Naive B cell (primary cell): ENCODE data around the gene CRELD1. TPM values are rescaled to one million over a fixed set of nuclear protein-coding genes. Genes with fewer than 3 reads are reported as not detected.
"Not testable (repeated sequence)": the region's sequence is repeated elsewhere in the genome, so short reads cannot be mapped to it uniquely, and the experiment has no call there.

Experiments
- ATAC-seq, 2 donors: fragments of 150-1000 bp; cut with Tn5 transposase; 2 replicates each; pipeline ENCODE4 v1.10.0; 2021; ENCODE audit warnings: low read depth in 2 of 2, mild to moderate bottlenecking in 2 of 2, moderate library complexity in 2 of 2
- DNase-seq: peaks from one replicate; pipeline ENCODE4 v3.0.0; 2022
- H3K27ac Mint-ChIP-seq, 6 donors: one replicate each; pipeline ENCODE4 v1.8.0; 2020 to 2022; ENCODE audit warnings: mild to moderate bottlenecking in 6 of 6, mixed read lengths in 6 of 6, moderate library complexity in 5 of 6, inconsistent platforms in 2 of 6
- H3K27me3 Mint-ChIP-seq, 3 donors: one replicate each; pipeline ENCODE4 v1.8.0; 2021 to 2022; ENCODE audit warnings: mixed read lengths in 3 of 3, mild to moderate bottlenecking in 1 of 3
- H3K36me3 Mint-ChIP-seq, 2 donors: one replicate each; pipeline ENCODE4 v1.8.0; 2020 to 2022; ENCODE audit warnings: mixed read lengths in 2 of 2, inconsistent platforms in 1 of 2, mild to moderate bottlenecking in 1 of 2
- H3K4me1 Mint-ChIP-seq, 3 donors: one replicate each; pipeline ENCODE4 v1.8.0; 2020 to 2022; ENCODE audit warnings: mixed read lengths in 3 of 3, inconsistent platforms in 1 of 3, mild to moderate bottlenecking in 1 of 3, moderate library complexity in 1 of 3
- H3K4me3 Mint-ChIP-seq, 8 donors: one replicate each; pipeline ENCODE4 v1.8.0; 2020 to 2022; ENCODE audit warnings: mild to moderate bottlenecking in 8 of 8, mixed read lengths in 8 of 8, moderate library complexity in 8 of 8, inconsistent platforms in 2 of 8
- H3K9me3 Mint-ChIP-seq, 7 donors: one replicate each; pipeline ENCODE4 v1.8.0; 2020 to 2022; ENCODE audit warnings: mixed read lengths in 7 of 7, mild to moderate bottlenecking in 5 of 7, inconsistent platforms in 2 of 7, moderate library complexity in 1 of 7
- polyA plus RNA-seq, 6 donors: library from polyadenylated mRNA; unstranded; fragments of 300-500 nt; fragmentation: Illumina TruSeq; gene quantifications; one replicate each; pipeline ENCODE4 v1.2.3, GENCODE V29; 2021; ENCODE audit warnings: low read depth in 6 of 6

Gene CRELD1
- polyA plus RNA-seq: 10 to 100 TPM; 16.5 to 60.6 (median 27.5) TPM

- peaks cover 30 to 57% (median 41%) of the 10 kb centered on the region in 3 donors for H3K4me1 Mint-ChIP-seq
- peak within 1 kb of the TSS; percentile 94 to 100 (median 99) for H3K4me3 Mint-ChIP-seq
- ATAC-seq (peak; percentile 80), DNase-seq (peak; percentile 98)
- H3K9me3 Mint-ChIP-seq: no peaks in the 10 kb centered on the region
- H3K36me3 Mint-ChIP-seq: peaks cover 4 to 9% of the 10 kb centered on the region in 2 donors
- H3K27ac Mint-ChIP-seq: peak within 1 kb of the TSS; percentile 99 to 100 (median 99)
- H3K27me3 Mint-ChIP-seq: no peaks in the 10 kb centered on the region
These were observed at the start of gene CRELD1 for GRCh38 chr3:9933561-9934234. TSS of gene CRELD1 (plus strand) at chr3:9933834. CDS start at chr3:9934439, 605 bp downstream.

DNA sequence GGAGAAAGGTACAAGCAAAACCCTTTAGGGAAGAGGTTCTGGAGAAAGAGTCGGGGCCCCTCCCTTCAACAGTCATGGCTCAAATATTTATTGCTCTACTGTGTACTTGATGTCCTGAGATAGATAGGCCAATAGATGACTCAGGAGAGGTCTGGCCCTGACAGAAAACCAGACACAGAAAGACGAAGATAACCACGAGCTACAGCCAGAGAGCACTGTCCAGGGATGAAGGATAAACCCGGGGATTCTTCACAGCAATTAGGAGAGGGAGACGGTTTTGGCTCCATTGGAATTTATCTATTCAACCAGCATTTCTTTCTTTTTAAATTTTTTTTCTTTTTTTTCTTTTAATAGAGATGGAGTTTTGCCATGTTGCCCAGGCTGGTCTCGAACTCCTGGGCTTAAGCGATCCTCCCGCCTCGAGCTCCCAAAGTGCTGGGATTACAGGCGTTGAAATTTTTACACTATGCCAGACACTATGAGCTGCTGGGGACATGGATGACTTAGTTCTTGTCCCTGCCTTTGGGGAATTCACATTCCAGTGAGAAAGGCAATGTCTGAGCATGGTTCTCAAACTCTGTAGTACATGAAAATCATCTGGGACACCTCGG is 49.0 kb upstream of the CRELD1 start:
- Mint-ChIP-seq H3K4me1 (peaks cover 0 to 4% (median 0%) of the 10 kb centered on the region in 3 donors), H3K36me3 (no peaks in the 10 kb centered on the region), H3K4me3 (peak overlapping the region in 1 of 8 donors; percentile 1), H3K27ac (peak overlapping the region in 1 of 6 donors; percentile 12), H3K9me3 (no peaks in the 10 kb centered on the region), H3K27me3 (peaks cover 0 to 10% (median 0%) of the 10 kb centered on the region in 3 donors)
- DNase-seq (no peak), ATAC-seq (no peak)

DNA sequence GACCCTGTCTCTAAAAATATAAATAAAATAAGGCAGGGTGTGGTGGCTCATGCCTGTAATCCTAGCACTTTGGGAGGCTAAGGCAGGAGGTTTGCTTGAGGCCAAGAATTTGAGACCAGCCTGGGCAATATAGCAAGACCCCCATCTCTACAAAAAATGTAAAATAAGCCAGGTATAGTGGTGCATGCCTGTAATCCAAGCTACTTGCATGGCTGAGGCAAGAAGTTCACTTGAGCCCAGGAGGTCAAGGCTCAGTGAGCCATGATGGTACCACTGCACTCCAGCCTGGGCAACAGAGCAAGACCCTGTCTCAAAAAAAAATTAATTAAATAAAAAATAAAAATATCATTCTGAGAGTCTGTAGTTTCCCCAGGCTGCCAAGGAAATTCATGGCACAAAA is 47.3 kb upstream of the CRELD1 start:
- peaks cover 5 to 15% (median 13%) of the 10 kb centered on the region in 3 donors for H3K4me1 Mint-ChIP-seq
- peaks cover 0 to 4% of the 10 kb centered on the region in 2 donors for H3K36me3 Mint-ChIP-seq
- no peak overlapping the region for H3K4me3 Mint-ChIP-seq
- no peak overlapping the region for H3K27ac Mint-ChIP-seq
- H3K27me3 Mint-ChIP-seq: no peaks in the 10 kb centered on the region
- DNase-seq (no peak), ATAC-seq (no peak)
- no peaks in the 10 kb centered on the region for H3K9me3 Mint-ChIP-seq

- no peak for ATAC-seq
- no peak for DNase-seq
- peak overlapping the region in 1 of 6 donors; percentile 38 for H3K27ac Mint-ChIP-seq
- peak overlapping the region in 1 of 8 donors; percentile 9 for H3K4me3 Mint-ChIP-seq
- peaks cover 4% of the 10 kb centered on the region in 2 donors for H3K36me3 Mint-ChIP-seq
- H3K4me1 Mint-ChIP-seq: peaks cover 12 to 23% (median 22%) of the 10 kb centered on the region in 3 donors
- no peaks in the 10 kb centered on the region for H3K27me3 Mint-ChIP-seq
- H3K9me3 Mint-ChIP-seq: peaks cover 0 to 2% (median 0%) of the 10 kb centered on the region in 7 donors
These were observed 46.2 kb upstream of the CRELD1 start for GRCh38 chr3:9887480-9887879.

- peaks cover 0 to 2% (median 0%) of the 10 kb centered on the region in 7 donors for H3K9me3 Mint-ChIP-seq
- peaks cover 4 to 12% of the 10 kb centered on the region in 2 donors for H3K36me3 Mint-ChIP-seq
- peak overlapping the region in 2 of 8 donors; percentile 77 to 99 for H3K4me3 Mint-ChIP-seq
- H3K27ac Mint-ChIP-seq: peak overlapping the region in 4 of 6 donors; percentile 12 to 62 (median 47)
- no peaks in the 10 kb centered on the region for H3K27me3 Mint-ChIP-seq
- DNase-seq (no peak), ATAC-seq (no peak)
- H3K4me1 Mint-ChIP-seq: peaks cover 20 to 31% (median 30%) of the 10 kb centered on the region in 3 donors
These were observed 45.1 kb upstream of the CRELD1 start for GRCh38 chr3:9888540-9888939.

DNA sequence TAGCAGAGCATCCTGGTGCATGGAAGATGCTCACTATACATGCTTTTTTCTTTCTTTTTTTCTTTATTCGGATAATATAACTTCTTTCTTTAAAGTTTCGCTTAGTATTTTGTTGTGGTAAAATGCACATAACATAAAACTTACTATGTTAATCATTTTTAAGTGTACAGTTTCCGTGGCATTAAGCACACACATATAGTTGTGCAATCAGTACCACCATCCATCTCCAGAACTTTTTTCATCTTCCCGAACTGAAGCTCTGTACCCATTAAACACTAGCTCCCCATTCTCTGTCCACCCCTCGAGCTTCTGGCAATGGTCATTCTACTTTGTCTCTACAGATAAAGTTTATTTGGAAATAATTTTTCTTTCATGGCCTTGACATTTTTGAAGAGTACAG is 44.2 kb upstream of the CRELD1 start:
- H3K9me3 Mint-ChIP-seq: peaks cover 0 to 2% (median 0%) of the 10 kb centered on the region in 7 donors
- H3K27me3 Mint-ChIP-seq: no peaks in the 10 kb centered on the region
- no peak for DNase-seq
- peaks cover 27 to 40% (median 35%) of the 10 kb centered on the region in 3 donors for H3K4me1 Mint-ChIP-seq
- no peak for ATAC-seq
- H3K4me3 Mint-ChIP-seq: peak overlapping the region in 5 of 8 donors; percentile 89 to 99 (median 98)
- peak overlapping the region in 3 of 6 donors; percentile 56 to 100 (median 98) for H3K27ac Mint-ChIP-seq
- peaks cover 4 to 12% of the 10 kb centered on the region in 2 donors for H3K36me3 Mint-ChIP-seq

GRCh38 chr3:9890249-9891071 is 43.2 kb upstream of the CRELD1 start, which contains the start of gene JAGN1:
TSS of gene JAGN1 (plus strand) at chr3:9890610. CDS start at chr3:9890723, 113 bp downstream.
- Mint-ChIP-seq H3K4me3 (peak within 1 kb of the TSS; percentile 89 to 100 (median 98)), H3K4me1 (peaks cover 33 to 48% (median 43%) of the 10 kb centered on the region in 3 donors), H3K27ac (peak within 1 kb of the TSS; percentile 98 to 100 (median 100)), H3K27me3 (no peaks in the 10 kb centered on the region), H3K36me3 (peaks cover 10 to 12% of the 10 kb centered on the region in 2 donors), H3K9me3 (peaks cover 0 to 2% (median 0%) of the 10 kb centered on the region in 7 donors)
- peak; percentile 87 for DNase-seq
- peak; percentile 87 to 89 for ATAC-seq

DNA sequence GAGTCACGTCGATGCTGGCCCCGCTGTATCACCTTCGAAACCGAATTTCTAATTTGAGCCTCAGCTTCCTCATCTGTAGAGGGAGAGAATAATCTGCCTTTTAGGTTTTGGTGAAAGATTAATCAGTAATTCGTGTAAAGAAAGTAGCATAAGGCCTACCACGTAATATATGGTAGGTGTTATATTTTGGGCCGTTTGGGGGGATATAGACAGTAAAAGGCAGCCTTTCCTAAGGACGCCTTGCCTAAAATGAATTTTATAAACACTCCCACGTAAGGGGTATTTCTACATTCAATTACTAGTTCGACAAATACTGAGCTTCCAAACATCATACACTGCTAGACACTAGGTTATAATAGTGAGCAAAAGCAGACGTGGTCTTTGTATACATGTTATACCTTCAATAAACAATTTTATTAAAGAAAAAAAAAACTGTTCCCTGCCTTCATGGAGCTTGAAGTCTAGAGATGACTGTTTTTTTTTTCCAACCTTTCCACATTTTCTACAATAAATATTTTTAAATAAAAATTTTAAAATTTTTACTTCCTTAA is 42.5 kb upstream of the CRELD1 start:
- Mint-ChIP-seq H3K9me3 (peaks cover 0 to 2% (median 0%) of the 10 kb centered on the region in 7 donors), H3K4me3 (peak overlapping the region; percentile 89 to 100 (median 98)), H3K4me1 (peaks cover 36 to 52% (median 43%) of the 10 kb centered on the region in 3 donors), H3K27me3 (no peaks in the 10 kb centered on the region), H3K27ac (peak overlapping the region; percentile 98 to 100 (median 100)), H3K36me3 (peaks cover 10 to 12% of the 10 kb centered on the region in 2 donors)
- ATAC-seq: no peak
- DNase-seq: no peak

DNA sequence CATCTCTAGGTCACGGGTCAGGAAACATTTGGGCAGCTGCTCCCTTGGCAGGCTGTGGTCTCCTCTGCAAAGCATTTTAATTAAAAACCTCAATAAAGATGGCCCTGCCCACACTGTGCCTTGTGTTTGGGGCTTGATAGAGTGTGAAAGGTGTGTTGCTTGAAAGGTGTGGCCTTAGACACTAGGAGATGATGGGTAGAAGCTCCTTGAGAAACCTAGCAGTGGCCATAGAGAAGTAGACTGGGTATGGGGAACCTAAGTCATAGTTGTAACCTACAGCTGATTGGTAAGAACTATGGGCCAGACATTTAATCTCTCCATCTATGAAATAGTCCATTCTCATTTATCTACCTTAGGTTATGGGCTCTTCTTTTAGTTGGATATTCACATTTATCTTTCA is 39.9 kb upstream of the CRELD1 start:
- no peaks in the 10 kb centered on the region for H3K27me3 Mint-ChIP-seq
- DNase-seq (no peak), ATAC-seq (no peak)
- peaks cover 10 to 12% of the 10 kb centered on the region in 2 donors for H3K36me3 Mint-ChIP-seq
- H3K4me1 Mint-ChIP-seq: peaks cover 45 to 64% (median 60%) of the 10 kb centered on the region in 3 donors
- H3K9me3 Mint-ChIP-seq: peaks cover 0 to 2% (median 0%) of the 10 kb centered on the region in 7 donors
- H3K4me3 Mint-ChIP-seq: peak overlapping the region in 2 of 8 donors; percentile 25 to 29
- H3K27ac Mint-ChIP-seq: peak overlapping the region; percentile 54 to 98 (median 90)

DNA sequence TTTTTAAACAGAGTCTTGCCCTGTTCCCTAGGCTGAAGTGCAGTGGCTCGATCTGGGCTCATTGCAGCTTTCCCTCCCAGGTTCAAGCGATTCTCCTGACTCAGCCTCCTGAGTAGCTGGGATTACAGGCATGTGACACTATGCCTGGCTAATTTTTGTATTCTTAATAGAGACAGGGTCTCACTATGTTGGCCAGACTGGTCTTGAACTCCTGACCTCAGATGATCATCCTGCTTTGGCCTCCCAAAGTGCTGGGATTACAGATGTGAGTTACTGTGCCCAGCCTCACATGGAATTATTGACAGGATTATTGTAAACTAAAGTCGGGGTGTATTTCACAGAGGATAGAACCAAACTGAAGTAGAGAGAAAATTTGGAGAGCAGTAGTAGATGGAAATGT is 37.9 kb upstream of the CRELD1 start:
- ATAC-seq, H3K9me3 Mint-ChIP-seq, H3K27me3 Mint-ChIP-seq, H3K4me3 Mint-ChIP-seq, DNase-seq: not testable (repeated sequence)
- Mint-ChIP-seq H3K4me1 (peaks cover 49 to 61% (median 52%) of the 10 kb centered on the region in 3 donors), H3K27ac (peak overlapping the region in 5 of 6 donors; percentile 23 to 98 (median 54)), H3K36me3 (peaks cover 10 to 12% of the 10 kb centered on the region in 2 donors)

GRCh38 chr3:9896755-9897407 is 36.8 kb upstream of the CRELD1 start:
- peaks cover 6 to 12% of the 10 kb centered on the region in 2 donors for H3K36me3 Mint-ChIP-seq
- H3K27ac Mint-ChIP-seq: peak overlapping the region in 5 of 6 donors; percentile 33 to 98 (median 74)
- ATAC-seq, H3K9me3 Mint-ChIP-seq, H3K27me3 Mint-ChIP-seq, DNase-seq: not testable (repeated sequence)
- peaks cover 40 to 55% (median 42%) of the 10 kb centered on the region in 3 donors for H3K4me1 Mint-ChIP-seq
- H3K4me3 Mint-ChIP-seq: peak overlapping the region in 1 of 8 donors; percentile 53
